Smooth muscle cell (in vitro differentiated cells): ENCODE data around the gene PDILT. TPM values are rescaled to one million over a fixed set of nuclear protein-coding genes. Genes with fewer than 3 reads are reported as not detected.

Experiments used
- DNase-seq: peaks from one replicate; lab custom pipeline; 2025; ENCODE audit not compliant: unreplicated experiment; lab: John Stamatoyannopoulos, UW
- H2AFZ ChIP-seq: fragments of 200-600 bp; sonication (generic); 2 replicates; pipeline ENCODE4 v1.6.0; 2016; ENCODE audit warnings: antibody characterized with exemption, low read depth, mild to moderate bottlenecking
- H3F3A ChIP-seq: fragments of 200-600 bp; sonication (generic); 2 replicates; pipeline ENCODE4 v1.6.0; 2017; ENCODE audit warnings: antibody characterized with exemption, low read depth
- H3K27ac ChIP-seq: fragments of 200-600 bp; sonication (generic); 2 replicates; pipeline ENCODE4 v1.5.1; 2016; ENCODE audit warnings: low read depth, mild to moderate bottlenecking
- H3K27me3 ChIP-seq: fragments of 200-600 bp; sonication (generic); 2 replicates; pipeline ENCODE4 v1.6.1; 2016; ENCODE audit warnings: low read depth, mild to moderate bottlenecking
- H3K36me3 ChIP-seq: fragments of 200-600 bp; sonication (generic); 2 replicates; pipeline ENCODE4 v1.5.1; 2016; ENCODE audit warnings: low read depth
- H3K4me1 ChIP-seq: fragments of 200-600 bp; sonication (generic); 2 replicates; pipeline ENCODE4 v1.5.1; 2016; ENCODE audit warnings: low read depth
- H3K4me2 ChIP-seq: fragments of 200-600 bp; sonication (generic); 2 replicates; pipeline ENCODE4 v1.6.0; 2016; ENCODE audit warnings: mild to moderate bottlenecking
- H3K4me3 ChIP-seq: fragments of 200-600 bp; sonication (generic); 2 replicates; pipeline ENCODE4 v1.5.1; 2016; ENCODE audit warnings: mild to moderate bottlenecking
- H3K79me2 ChIP-seq: fragments of 200-600 bp; sonication (generic); 2 replicates; pipeline ENCODE4 v1.6.0; 2016; ENCODE audit warnings: low read depth, mild to moderate bottlenecking
- H3K9ac ChIP-seq: fragments of 200-600 bp; sonication (generic); 2 replicates; pipeline ENCODE4 v1.6.0; 2016; ENCODE audit warnings: low read depth
- H3K9me3 ChIP-seq: fragments of 200-600 bp; sonication (generic); replicated peaks from 2 replicates; pipeline ENCODE4 v1.5.1; 2016; ENCODE audit warnings: low read depth
- H4K20me1 ChIP-seq: fragments of 200-600 bp; sonication (generic); 2 replicates; pipeline ENCODE4 v1.6.0; 2016; ENCODE audit warnings: low read depth
- WGBS: methylation state at CpG from one replicate; pipeline ENCODE4 v1.1.7; 2016; ENCODE audit warnings: low lambda C conversion rate; 5-methylcytosine and 5-hydroxymethylcytosine counted together
- polyA plus RNA-seq: library from polyadenylated mRNA; unstranded; fragments of >200 nt; fragmentation: Nextera tagmentation; extraction: Ambion mirVana; gene quantifications from 2 replicates; pipeline ENCODE4 v1.2.1, GENCODE V29; 2016
- total RNA-seq: library from RNA; depleted of rRNA; stranded (reverse); fragments of >200 nt; gene quantifications from 2 replicates; pipeline ENCODE4 v1.2.3, GENCODE V29; 2014
- TF ChIP-seq, protein P1 (sequence below): fragments of 200-600 bp; sonication (generic); IDR thresholded peaks from 2 replicates; pipeline ENCODE4 v1.5.1; 2017; ENCODE audit warnings: borderline replicate concordance, mild to moderate bottlenecking, antibody characterized with exemption; ENCODE audit not compliant: insufficient read depth, poor library complexity, severe bottlenecking

The PDILT gene
- total and polyA plus RNA-seq, 2 experiments from 2014 or later: not detected

DNA sequence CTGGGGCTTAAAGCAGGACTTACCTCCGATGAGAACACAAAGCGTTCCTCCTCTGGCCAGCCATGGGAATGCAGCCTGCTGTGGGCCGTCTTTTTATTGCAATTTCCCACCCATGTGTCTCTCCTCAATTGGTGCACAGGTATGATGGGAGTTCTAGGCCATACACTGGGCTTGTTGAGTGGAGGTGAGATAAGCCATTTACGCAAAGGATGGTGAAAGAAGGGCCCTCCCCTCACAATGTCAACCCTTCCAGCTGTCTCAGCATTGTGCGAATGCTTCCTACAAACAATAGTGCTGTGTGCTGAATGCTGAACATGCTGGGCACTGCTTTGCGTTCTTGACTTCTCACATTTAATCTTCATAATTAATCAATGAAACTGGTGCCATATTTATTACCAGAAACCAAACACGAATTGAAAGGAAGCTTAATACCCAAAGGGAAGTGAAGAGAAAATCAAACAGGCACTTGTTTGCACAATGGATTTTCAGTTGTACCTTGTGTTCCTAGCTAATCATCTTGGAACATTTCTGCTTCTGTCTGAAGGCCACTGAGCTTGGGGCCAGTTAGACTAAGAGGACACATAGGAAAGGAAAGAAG, 77.0 kb downstream of the PDILT start, which contains the start of gene GP2:
Gene GP2, minus strand, starts transcription at position 70 of the 598 bp plus-strand sequence. CDS start 1,082 bp downstream, outside the sequence.
- Histone ChIP-seq H2AFZ (no peak within 1 kb of the TSS), H4K20me1 (no peaks in the 10 kb centered on the region), H3K9ac (no peak within 1 kb of the TSS), H3K4me3 (no peak within 1 kb of the TSS), H3K79me2 (no peaks in the 10 kb centered on the region), H3K4me2 (no peak within 1 kb of the TSS), H3K4me1 (no peaks in the 10 kb centered on the region), H3K27me3 (no peaks in the 10 kb centered on the region), H3K27ac (no peak within 1 kb of the TSS), H3K36me3 (no peaks in the 10 kb centered on the region), H3K9me3 (no peaks in the 10 kb centered on the region), H3F3A (no peaks in the 10 kb centered on the region)
- TF ChIP-seq, protein P1, sequence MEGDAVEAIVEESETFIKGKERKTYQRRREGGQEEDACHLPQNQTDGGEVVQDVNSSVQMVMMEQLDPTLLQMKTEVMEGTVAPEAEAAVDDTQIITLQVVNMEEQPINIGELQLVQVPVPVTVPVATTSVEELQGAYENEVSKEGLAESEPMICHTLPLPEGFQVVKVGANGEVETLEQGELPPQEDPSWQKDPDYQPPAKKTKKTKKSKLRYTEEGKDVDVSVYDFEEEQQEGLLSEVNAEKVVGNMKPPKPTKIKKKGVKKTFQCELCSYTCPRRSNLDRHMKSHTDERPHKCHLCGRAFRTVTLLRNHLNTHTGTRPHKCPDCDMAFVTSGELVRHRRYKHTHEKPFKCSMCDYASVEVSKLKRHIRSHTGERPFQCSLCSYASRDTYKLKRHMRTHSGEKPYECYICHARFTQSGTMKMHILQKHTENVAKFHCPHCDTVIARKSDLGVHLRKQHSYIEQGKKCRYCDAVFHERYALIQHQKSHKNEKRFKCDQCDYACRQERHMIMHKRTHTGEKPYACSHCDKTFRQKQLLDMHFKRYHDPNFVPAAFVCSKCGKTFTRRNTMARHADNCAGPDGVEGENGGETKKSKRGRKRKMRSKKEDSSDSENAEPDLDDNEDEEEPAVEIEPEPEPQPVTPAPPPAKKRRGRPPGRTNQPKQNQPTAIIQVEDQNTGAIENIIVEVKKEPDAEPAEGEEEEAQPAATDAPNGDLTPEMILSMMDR: no peak
- no peak for DNase-seq
- WGBS: 83% methylated on average over 7 of the region's 7 CpGs

DNA sequence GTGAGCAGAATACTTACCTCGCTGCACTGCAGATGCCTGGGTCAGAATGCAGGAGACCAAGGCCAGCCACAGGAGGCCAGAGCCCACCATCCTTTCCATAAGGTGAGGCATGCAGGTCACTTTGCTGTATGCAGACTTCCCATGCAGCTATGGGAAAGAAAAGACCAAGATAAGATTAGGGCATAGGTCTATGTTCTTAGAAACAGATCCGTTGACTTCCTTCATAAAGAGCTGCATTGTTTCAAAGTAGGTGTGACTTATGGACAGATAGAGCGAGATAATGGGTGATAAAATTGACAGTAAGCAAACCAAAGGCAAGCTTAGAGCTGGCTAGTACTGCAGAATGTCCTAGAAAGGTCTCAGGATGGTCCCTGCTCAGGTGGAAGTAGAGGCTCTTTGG, 78.2 kb downstream of the PDILT start:
- Histone ChIP-seq H3K4me2 (no peak overlapping the region), H3F3A (no peaks in the 10 kb centered on the region), H4K20me1 (no peaks in the 10 kb centered on the region), H3K36me3 (no peaks in the 10 kb centered on the region), H3K79me2 (no peaks in the 10 kb centered on the region), H3K9me3 (no peaks in the 10 kb centered on the region), H2AFZ (no peak overlapping the region), H3K9ac (no peak overlapping the region), H3K4me3 (no peak overlapping the region), H3K27ac (no peak overlapping the region), H3K27me3 (no peaks in the 10 kb centered on the region), H3K4me1 (no peaks in the 10 kb centered on the region)
- DNase-seq: no peak
- TF ChIP-seq, protein P1: no peak
- 85% methylated on average over 3 of the region's 3 CpGs for WGBS

DNA sequence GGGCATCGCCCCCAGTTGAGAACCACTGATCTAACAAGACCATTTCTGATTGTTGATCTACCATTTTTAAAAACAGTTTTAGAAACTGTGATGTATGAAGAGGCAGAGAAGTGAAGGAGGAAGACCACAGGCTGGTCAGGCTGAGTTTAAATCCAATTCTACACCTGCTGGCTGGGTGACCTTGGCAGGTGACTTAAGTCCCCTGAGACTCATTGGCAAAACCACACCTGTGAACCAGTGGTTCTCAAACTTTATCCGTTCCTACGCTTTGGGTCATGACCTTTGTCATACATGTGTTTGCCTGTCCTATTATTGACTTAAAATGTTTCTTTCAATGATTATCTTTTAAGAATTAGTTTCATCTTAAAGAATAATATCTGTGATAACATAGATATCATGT, 79.5 kb downstream of the PDILT start:
- no peaks in the 10 kb centered on the region for H3K36me3 ChIP-seq
- no peak overlapping the region for H2AFZ ChIP-seq
- H3K9ac ChIP-seq: no peak overlapping the region
- H3K27ac ChIP-seq: no peak overlapping the region
- no peaks in the 10 kb centered on the region for H3K79me2 ChIP-seq
- TF ChIP-seq, protein P1: no peak
- no peaks in the 10 kb centered on the region for H4K20me1 ChIP-seq
- H3F3A ChIP-seq: no peaks in the 10 kb centered on the region
- no peaks in the 10 kb centered on the region for H3K4me1 ChIP-seq
- no peak overlapping the region for H3K4me3 ChIP-seq
- WGBS: 73% methylated on average over 3 of the region's 3 CpGs
- DNase-seq: no peak
- no peak overlapping the region for H3K4me2 ChIP-seq
- H3K27me3 ChIP-seq: no peaks in the 10 kb centered on the region
- H3K9me3 ChIP-seq: no peaks in the 10 kb centered on the region

DNA sequence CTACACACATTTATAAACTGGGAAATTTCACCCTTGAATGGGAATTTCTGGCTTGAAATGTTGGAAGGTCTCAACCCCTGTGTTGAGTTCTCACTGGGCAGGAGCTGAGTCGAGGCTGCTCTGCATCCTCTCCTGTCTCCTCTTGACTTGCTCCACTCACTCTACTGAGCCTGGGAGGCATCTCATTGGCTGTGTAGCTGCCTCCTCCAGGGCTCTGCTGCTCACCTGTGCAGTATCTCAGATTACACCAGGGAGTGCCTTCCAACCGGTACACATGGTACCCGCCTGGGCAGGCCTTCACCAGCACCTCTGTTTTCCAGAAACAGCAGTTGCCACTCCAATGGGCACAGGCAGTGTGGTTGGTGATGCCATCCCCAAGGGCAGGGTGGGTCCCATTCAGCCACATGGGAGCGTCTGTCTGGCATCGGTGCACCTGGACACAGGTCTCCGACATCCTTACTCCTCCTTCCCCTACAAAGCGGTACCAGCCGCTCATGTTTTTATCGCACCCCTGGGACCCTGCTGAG, 80.9 kb downstream of the PDILT start:
- no peak overlapping the region for H3K4me2 ChIP-seq
- H3K9ac ChIP-seq: no peak overlapping the region
- H3K27ac ChIP-seq: no peak overlapping the region
- no peaks in the 10 kb centered on the region for H3K79me2 ChIP-seq
- H3K27me3 ChIP-seq: no peaks in the 10 kb centered on the region
- H3K4me1 ChIP-seq: no peaks in the 10 kb centered on the region
- H2AFZ ChIP-seq: no peak overlapping the region
- DNase-seq: no peak
- H4K20me1 ChIP-seq: no peaks in the 10 kb centered on the region
- no peaks in the 10 kb centered on the region for H3F3A ChIP-seq
- 89% methylated on average over 9 of the region's 9 CpGs for WGBS
- H3K9me3 ChIP-seq: no peaks in the 10 kb centered on the region
- H3K36me3 ChIP-seq: no peaks in the 10 kb centered on the region
- no peak overlapping the region for H3K4me3 ChIP-seq
- TF ChIP-seq, protein P1: no peak
